HG03558 (cell line): ENCODE results near the gene HNRNPCL1.
"Not testable (repeated sequence)": the region's sequence is repeated elsewhere in the genome, so short reads cannot be mapped to it uniquely, and the experiment has no call there.

ENCODE experiments used
- ATAC-seq: cut with Tn5 transposase; IDR thresholded peaks from one replicate; pipeline ENCODE4 v1.9.1; 2021; ENCODE audit warnings: moderate number of reproducible peaks; ENCODE audit not compliant: unreplicated experiment; ENCODE audit errors: extremely low read depth

Gene HNRNPCL1

DNA sequence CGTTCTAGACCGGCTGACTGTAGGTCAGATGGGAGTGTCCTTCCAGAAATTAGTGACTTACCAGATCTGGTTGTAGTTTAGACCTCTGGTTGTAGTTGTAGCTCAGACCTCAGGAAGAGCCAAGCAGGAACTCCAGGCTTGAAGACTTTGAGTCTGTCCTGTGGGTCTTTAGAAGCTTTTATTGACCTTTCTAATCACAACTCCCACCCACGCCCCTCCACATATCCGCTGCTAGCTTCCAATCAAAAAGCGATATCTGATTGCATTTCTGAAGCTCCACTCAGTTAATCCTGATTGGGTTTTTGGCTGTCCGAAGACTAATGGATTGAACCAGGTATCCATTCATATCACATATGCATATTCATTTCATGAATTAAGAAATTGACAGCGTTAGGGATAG lies at the start of gene HNRNPCL1:
Gene HNRNPCL1, minus strand, starts transcription at position 101 of the 400 bp plus-strand sequence. CDS start 431 bp downstream, outside the sequence.
- not testable (repeated sequence) for ATAC-seq

DNA sequence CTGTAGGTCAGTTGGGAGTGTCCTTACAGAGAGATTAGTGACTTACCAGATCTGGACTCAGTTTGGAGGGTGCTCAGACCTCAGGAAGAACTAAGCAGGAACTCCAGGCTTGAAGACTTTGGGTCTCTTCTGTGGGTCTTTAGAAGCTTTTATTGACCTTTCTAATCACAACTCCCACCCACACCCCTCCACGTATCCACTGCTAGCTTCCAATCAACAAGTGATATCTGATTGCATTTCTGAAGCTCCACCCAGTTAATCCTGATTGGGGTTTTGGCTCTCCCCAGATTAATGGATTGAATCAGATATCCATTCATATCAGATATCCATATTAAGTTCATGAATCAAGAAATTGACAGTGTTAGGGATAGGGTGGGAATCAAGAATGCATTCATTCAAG lies 49.6 kb upstream of the HNRNPCL1 start, which contains the start of gene PRAMEF10:
Gene PRAMEF10, minus strand, starts transcription at position 101 of the 400 bp plus-strand sequence. CDS start 2,423 bp downstream, outside the sequence.
- not testable (repeated sequence) for ATAC-seq

DNA sequence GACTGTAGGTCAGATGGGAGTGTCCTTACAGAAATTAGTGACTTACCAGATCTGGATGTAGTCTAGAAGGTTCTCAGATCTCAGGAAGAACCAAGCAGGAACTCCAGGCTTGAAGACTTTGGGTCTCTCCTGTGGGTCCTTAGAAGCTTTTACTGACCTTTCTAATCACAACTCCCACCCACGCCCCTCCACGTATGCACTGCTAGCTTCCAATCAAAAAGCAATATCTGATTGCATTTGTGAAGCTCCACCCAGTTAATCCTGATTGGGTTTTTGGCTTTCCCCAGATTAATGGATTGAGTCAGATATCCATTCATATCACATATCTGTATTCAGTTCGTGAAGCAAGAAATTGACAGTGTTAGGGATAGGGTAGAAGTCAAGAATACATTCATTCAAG lies 37.6 kb upstream of the HNRNPCL1 start, which contains the start of gene PRAMEF4:
Gene PRAMEF4, minus strand, starts transcription at position 101 of the 400 bp plus-strand sequence. CDS start 2,807 bp downstream, outside the sequence.
- ATAC-seq = not testable (repeated sequence)

DNA sequence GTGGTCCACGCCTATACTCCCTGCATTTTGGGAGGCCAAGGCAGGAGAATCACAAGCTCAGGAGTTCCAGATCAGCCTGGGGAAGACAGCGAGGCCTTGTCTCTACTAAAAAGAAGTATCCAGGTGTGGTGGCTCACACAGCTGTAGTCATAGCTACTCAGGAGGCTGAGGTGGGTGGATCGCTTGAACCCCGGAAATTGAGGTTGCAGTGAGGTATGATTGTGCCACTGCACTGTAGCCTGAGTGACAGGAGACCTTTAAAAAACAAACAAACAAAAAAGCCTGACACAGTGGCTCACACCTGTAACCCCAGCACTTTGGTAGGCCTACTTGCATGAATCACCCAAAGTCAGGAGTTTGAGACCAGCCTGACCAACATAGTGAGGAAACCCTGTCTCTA lies 29.9 kb upstream of the HNRNPCL1 start:
- ATAC-seq = not testable (repeated sequence)

DNA sequence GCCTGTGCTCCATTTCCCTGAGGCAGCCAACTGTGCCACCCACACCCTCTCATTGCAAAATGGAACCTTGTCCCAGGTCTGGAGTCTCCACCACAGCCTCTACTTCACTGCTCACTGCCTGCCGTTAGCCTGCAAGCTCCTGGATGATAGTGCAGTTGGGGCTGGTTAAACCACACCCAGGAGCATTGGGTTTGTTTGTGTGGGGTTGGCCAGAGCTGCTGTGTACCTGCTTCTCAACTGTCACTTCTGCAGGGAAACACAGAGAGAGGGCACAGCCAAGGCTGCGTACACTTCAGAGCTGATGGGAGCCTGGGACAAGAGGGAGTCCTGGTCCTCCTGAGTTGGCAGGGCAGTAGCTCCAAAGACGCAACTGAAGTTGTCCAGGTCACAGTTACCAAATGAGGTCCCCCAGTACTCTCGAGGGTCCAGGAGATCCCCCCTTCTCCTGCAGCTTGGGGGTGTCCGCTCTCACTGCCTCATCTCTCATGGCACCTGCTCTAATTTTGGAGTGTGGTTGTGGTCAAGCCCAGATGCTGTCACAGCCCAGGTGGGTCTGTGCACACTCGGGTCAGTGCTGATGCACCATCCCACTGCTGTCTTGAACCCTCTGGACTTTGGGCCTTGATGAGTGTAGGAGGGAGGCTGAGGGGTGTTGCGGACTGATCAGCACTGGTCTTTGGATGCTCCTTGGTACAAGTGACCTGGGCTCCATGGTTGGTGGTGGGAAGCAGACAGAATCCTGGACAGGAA lies 14.8 kb upstream of the HNRNPCL1 start:
- ATAC-seq = not testable (repeated sequence)

DNA sequence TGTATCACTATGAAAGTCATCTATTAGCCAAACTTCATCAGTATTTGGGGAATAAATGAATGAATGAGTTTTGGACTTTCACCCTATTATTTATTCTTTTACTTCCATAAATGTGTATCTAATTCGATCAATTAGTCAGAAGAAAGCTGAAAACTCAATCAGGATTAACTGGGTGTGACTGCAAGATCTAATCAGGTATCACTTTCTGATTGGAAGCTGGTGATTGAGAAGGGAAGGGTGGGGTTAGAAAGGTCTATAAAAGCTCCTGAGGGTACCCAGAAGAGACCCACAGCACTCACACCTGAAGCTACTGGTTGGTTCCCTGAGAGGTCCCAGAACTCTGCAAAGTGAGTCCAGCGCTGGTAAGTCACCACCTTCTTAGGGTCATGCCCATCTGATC lies 8.3 kb upstream of the HNRNPCL1 start, which contains the start of gene PRAMEF2:
Gene PRAMEF2, plus strand, starts transcription at position 301 of the 400 bp plus-strand sequence. CDS start 1,924 bp downstream, outside the sequence.
- ATAC-seq = not testable (repeated sequence)

DNA sequence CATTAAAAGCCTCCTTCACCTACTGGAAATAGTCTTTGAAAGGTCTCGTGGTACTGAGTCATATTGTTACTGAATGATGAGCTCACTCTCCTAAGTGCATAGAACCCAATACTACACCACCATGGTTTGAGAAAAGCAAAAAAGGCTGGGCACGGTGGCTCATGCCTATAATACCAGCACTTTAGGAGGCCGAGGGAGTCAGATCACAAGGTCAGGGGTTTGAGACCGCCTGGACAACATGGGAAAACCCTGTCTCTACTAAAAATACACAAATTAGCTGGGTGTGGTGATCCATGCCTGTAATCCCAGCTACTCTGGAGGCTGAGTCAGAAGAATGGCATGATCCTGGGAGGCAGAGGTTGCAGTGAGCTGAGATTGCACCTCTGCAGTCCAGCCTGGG lies 3.3 kb upstream of the HNRNPCL1 start:
- no peak for ATAC-seq

DNA sequence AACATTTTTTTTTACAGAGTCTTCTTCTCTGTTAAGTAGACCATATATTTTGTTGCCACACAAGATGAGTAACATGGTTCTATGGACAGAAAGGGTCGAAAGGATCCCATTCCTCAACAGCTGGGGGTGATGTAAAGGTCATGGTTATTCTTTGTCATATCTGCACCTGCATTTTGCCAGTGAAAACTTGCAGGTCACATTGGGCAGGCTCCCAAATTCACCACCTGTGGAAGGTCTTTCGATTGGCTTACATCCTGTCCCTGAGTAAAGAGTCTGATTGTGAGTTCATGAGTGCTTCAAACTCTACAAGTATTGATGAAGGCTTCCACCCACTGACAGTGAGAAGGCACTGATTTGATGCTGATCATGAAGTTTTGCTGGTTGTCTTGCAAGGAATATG lies 15.3 kb downstream of the HNRNPCL1 start:
- ATAC-seq = not testable (repeated sequence)

DNA sequence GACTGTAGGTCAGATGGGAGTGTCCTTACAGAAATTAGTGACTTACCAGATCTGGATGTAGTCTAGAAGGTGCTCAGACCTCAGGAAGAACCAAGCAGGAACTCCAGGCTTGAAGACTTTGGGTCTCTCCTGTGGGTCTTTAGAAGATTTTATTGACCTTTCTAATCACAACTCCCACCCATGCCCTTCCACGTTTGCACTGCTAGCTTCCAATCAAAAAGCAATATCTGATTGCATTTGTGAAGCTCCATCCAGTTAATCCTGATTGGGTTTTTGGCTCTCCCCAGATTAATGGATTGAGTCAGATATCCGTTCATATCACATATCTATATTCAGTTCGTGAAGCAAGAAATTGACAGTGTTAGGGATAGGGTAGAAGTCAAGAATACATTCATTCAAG lies 17.2 kb downstream of the HNRNPCL1 start, which contains the start of gene PRAMEF11:
Gene PRAMEF11, minus strand, starts transcription at position 101 of the 400 bp plus-strand sequence. CDS start 2,621 bp downstream, outside the sequence.
- ATAC-seq = not testable (repeated sequence)

DNA sequence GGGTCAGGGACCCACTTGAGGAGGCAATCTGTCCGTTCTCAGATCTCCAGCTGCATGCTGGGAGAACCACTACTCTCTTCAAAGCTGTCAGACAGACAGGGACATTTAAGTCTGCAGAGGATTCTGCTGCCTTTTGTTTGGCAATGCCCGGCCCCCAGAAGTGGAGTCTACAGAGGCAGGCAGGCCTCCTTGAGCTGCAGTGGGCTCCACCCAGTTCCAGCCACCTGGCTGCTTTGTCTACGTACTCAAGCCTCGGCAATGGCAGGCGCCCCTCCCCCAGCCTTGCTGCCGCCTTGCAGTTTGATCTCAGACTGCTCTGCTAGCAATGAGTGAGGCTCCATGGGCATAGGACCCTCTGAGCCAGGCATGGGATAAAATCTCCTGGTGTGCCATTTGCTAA lies 29.5 kb downstream of the HNRNPCL1 start:
- not testable (repeated sequence) for ATAC-seq

DNA sequence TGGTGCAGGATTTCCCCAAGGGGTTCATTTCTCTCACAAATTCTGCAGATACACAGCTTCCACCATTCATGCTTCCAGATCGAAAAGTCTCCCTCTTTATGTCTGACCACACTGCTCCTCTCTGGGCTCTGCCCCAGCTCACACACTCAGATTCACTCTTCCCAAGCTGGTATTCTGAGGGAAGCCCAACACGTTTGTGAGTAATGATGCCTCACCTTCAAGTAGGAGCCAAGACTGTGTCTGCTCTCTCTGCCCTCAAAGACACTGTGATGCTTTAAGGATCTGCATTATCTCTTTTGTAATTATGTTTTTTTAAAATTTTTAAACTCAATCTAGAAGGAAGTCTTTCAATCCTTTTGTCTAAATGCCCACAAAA lies 37.1 kb downstream of the HNRNPCL1 start:
- ATAC-seq = no peak

DNA sequence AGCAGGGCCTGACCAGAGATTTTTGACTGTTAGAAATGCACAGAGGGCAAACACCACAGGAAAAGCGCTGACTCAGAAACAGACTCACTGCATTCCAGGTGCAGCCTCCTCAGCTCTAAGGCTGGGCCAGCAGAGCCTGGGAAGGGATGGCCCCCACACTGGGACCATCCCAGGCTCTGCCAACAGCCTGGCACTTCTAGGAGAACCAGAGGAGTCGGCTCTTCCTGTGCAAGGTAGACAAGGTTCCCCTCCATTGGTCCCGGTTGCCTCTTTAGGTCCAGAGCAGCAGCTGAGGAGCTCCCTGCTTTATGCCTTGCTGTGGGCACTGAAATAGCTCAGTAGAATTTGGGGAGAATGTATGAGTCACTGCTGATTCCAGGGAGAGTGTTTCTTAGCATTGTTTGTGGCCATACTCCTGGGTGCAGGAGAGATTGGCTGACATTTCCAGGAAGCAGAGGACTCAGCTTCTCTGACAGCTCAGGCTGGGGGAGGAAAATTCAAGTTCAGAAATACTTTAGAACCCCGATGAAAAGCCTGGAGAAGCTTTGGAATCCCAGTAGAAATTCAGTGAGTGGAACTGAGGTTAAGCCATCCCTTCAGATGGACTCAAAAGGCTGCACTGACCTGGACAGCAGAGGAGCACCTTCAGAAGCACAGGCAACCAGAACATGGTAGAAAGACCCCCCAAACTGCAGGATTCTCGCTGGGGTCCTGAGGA lies 37.7 kb downstream of the HNRNPCL1 start:
- ATAC-seq = no peak

DNA sequence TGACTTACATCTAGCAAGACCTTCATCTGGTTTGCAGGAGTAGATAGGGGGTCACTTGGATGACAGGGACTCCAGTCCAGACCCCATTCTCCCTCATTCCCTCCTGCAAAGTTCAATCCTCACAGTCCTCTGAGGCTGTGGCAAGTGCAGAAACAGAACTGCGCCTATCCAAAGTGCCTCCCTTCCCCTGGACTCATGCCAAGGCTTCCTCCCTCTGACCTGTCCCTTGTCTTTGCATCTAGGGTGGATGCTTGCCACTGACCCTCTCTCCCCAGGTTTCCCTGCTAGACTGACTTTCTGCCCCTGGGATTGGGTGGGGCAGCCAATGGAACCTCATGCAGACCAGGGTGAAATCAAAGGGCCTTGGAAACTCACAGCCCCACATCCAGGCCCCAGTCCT lies 38.6 kb downstream of the HNRNPCL1 start:
- ATAC-seq = no peak

DNA sequence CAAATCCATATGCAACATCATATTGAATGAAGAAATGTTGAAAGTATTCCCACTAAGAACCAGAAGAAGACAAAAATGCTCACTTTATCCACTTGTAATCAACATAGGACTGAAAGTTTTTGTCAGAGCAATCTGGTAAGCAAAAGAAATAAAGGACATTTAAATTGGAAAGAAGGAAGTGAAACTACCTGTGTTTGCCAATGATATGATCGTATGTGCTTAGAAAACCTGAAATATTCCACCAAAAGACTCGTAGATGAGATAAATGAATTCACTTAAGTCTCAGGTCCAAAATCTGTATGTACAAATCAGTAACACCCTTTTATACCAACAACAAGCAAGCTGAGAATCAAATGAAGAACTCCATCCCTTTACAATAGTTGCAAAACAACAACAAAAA lies 48.8 kb downstream of the HNRNPCL1 start:
- no peak for ATAC-seq

DNA sequence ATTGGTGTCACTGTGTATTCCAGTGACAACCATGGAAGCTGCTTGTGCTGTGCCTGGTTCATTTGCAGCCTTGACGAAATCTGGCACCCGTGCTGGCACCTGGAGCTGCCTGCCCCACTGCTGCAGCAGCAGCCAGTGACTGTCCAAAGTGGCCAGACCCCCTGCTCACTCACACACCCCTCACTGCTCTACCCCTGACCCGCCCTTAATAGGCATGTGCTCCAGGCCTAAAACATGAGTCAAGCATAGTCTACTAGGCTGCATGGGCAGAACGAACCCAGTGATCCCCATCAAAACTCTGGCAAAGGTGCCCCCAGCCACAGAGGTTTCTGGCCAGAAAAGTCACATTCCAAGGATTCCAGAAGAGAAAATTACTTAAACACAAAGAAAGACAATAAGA lies 49.6 kb downstream of the HNRNPCL1 start:
- no peak for ATAC-seq
